ENCODE measurements around the gene RRBP1. TPM values are rescaled to one million over a fixed set of nuclear protein-coding genes. Genes with fewer than 3 reads are reported as not detected.

RRBP1 gene, protein sequence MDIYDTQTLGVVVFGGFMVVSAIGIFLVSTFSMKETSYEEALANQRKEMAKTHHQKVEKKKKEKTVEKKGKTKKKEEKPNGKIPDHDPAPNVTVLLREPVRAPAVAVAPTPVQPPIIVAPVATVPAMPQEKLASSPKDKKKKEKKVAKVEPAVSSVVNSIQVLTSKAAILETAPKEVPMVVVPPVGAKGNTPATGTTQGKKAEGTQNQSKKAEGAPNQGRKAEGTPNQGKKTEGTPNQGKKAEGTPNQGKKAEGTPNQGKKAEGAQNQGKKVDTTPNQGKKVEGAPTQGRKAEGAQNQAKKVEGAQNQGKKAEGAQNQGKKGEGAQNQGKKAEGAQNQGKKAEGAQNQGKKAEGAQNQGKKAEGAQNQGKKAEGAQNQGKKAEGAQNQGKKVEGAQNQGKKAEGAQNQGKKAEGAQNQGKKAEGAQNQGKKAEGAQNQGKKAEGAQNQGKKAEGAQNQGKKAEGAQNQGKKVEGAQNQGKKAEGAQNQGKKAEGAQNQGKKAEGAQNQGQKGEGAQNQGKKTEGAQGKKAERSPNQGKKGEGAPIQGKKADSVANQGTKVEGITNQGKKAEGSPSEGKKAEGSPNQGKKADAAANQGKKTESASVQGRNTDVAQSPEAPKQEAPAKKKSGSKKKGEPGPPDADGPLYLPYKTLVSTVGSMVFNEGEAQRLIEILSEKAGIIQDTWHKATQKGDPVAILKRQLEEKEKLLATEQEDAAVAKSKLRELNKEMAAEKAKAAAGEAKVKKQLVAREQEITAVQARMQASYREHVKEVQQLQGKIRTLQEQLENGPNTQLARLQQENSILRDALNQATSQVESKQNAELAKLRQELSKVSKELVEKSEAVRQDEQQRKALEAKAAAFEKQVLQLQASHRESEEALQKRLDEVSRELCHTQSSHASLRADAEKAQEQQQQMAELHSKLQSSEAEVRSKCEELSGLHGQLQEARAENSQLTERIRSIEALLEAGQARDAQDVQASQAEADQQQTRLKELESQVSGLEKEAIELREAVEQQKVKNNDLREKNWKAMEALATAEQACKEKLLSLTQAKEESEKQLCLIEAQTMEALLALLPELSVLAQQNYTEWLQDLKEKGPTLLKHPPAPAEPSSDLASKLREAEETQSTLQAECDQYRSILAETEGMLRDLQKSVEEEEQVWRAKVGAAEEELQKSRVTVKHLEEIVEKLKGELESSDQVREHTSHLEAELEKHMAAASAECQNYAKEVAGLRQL (N-terminal part only)
- total RNA-seq (10 to 100 TPM; 23.5 to 71.3 (median 29.0) TPM), polyA plus RNA-seq (10 to 100 TPM; 29.3 to 41.9 TPM)
- long read RNA-seq, donor 1, full-length matches to known transcripts, result 5 of 25 reads
- long read RNA-seq, donor 1, partial matches to known transcripts, result 7 of 25 reads
- long read RNA-seq, donor 1, other reads (novel, unspliced or antisense), result 13 of 25 reads
- long read RNA-seq, donor 2, full-length matches to known transcripts, result 8 of 33 reads
- long read RNA-seq, donor 2, partial matches to known transcripts, result 9 of 33 reads
- long read RNA-seq, donor 2, other reads (novel, unspliced or antisense), result 16 of 33 reads
- long read RNA-seq, donor 3, full-length matches to known transcripts, result 5 of 31 reads
- long read RNA-seq, donor 3, partial matches to known transcripts, result 22 of 31 reads
- long read RNA-seq, donor 3, other reads (novel, unspliced or antisense), result 4 of 31 reads

DNA sequence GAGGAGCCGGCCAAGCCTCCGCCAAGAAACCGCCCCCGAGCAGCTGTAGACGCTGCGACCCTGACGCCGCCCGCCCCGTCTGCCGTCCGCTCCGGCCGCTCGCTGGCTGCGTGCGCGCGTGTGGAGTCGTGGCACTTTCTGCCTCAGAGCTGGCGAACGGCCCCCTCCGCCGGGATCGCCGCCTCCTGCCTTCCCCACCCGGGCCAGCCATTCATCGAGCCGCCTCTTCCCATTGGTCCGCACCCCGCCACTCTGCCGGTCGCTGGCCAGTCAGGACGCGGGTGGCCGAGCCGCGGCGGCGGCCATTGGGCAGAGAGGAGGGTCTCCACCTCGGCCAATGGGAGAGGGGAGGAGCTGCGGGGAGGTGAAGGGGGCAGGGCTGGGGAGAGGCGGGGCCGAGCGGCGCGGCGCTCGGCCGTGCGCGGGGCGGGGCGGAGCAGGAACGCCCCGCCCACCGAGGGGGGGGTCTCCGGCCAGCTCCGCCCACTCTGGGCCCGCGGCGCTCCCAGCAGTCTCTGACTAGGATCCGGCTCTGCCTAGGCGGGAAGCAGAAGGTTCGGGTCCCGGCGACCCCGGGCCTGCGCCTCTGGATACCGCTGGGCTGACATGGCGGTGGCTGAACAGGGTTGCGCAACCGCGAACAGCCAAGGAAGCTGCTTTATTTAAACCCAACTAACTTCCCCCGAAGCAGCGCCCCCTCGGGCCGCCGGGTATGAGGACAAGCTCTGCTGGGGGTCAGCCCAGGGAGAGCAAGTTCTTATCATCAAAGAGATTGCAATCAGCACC, at the start of gene RRBP1:
Gene RRBP1 (minus strand): TSS at position 140 of the 786 bp plus-strand sequence. CDS start 21,735 bp downstream, outside the sequence.
- TF ChIP-seq, protein P1, sequence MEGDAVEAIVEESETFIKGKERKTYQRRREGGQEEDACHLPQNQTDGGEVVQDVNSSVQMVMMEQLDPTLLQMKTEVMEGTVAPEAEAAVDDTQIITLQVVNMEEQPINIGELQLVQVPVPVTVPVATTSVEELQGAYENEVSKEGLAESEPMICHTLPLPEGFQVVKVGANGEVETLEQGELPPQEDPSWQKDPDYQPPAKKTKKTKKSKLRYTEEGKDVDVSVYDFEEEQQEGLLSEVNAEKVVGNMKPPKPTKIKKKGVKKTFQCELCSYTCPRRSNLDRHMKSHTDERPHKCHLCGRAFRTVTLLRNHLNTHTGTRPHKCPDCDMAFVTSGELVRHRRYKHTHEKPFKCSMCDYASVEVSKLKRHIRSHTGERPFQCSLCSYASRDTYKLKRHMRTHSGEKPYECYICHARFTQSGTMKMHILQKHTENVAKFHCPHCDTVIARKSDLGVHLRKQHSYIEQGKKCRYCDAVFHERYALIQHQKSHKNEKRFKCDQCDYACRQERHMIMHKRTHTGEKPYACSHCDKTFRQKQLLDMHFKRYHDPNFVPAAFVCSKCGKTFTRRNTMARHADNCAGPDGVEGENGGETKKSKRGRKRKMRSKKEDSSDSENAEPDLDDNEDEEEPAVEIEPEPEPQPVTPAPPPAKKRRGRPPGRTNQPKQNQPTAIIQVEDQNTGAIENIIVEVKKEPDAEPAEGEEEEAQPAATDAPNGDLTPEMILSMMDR (IDR thresholded peaks at IDR 0.05), result peak; percentile 38 to 82 (median 65)
- 0 to 1% methylated on average over 58 to 79 of the region's 79 CpGs for WGBS, 2 donors
- Histone ChIP-seq H3K27me3 (peaks cover 0 to 5% (median 0%) of the 10 kb centered on the region in 7 donors), H3K4me1 (peaks cover 6 to 38% (median 17%) of the 10 kb centered on the region in 9 donors), H3K36me3 (peaks cover 0 to 27% (median 0%) of the 10 kb centered on the region in 9 donors), H3K4me3 (peak within 1 kb of the TSS; percentile 65 to 87 (median 82)), H3K9me3 (peaks cover 0 to 8% (median 0%) of the 10 kb centered on the region in 11 donors), H3K27ac (peak within 1 kb of the TSS; percentile 73 to 100 (median 94))
- ATAC-seq (peak; percentile 95 to 99 (median 98)), DNase-seq (peak; percentile 98 to 99)
- intact Hi-C loops (cut with DNase I), result loop anchor here in 8 of 10 donors (2.0 to 10.0 kb wide), 12 partner anchors 73 to 283 kb away; partner anchors contain the start of genes DSTN (in 1 of the 8), MGME1 (in 1 of the 8) and SNX5 (in 1 of the 8)

DNA sequence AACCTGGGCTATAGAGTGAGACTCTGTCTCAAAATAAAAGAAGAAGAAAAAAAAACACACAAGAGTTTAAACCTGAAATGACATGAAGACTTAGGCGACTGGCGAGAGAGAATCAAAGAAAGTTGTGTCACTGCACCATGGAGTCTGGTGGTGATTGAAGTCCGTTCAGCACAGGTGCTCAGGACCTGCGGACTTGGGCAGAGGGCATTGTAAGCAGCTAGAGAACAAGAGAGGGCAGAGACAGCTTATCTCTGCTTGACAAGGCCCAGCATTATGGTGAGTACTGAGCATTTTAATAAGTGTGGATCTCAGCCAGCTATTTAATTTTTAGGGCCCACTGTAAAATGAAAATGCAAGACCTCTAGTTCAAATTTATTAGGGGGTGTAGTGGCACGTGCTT, 49.2 kb upstream of the RRBP1 start:
- TF ChIP-seq, protein P1 (IDR thresholded peaks at IDR 0.05), result no peak
- no peaks in the 10 kb centered on the region for H3K4me1 ChIP-seq
- DNase-seq (no peak), ATAC-seq (no peak)
- intact Hi-C loops (cut with DNase I), result no loop called here
- no peaks in the 10 kb centered on the region for H3K36me3 ChIP-seq
- H3K9me3 ChIP-seq, result peaks cover 0 to 6% (median 0%) of the 10 kb centered on the region in 11 donors
- 96 to 97% methylated on average over 5 of the region's 5 CpGs for WGBS, 2 donors
- H3K4me3 ChIP-seq, result no peak overlapping the region
- peaks cover 0 to 11% (median 0%) of the 10 kb centered on the region in 7 donors for H3K27me3 ChIP-seq
- no peak overlapping the region for H3K27ac ChIP-seq

DNA sequence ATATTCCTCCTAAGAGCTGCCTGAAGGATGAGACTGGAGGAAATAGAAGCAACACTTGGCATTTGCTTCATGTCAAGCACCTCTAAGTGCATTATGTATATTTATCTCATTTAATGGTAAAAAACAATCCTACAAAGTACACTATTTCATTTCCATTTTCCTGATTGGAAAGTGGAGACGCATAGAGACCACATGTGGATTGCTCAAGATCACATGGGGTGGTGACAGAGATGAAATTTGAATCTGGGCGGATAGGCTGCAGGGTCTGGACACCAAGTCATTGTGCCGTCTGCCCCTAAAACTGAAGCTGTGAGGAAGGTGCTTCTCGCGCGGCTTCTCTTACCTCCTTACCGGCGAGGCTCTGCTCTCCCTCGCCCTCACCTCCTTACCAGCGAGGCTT, 48.0 kb upstream of the RRBP1 start:
- no peak for DNase-seq
- Histone ChIP-seq H3K27me3 (peaks cover 0 to 14% (median 0%) of the 10 kb centered on the region in 7 donors), H3K4me1 (no peaks in the 10 kb centered on the region), H3K36me3 (no peaks in the 10 kb centered on the region), H3K27ac (no peak overlapping the region), H3K4me3 (no peak overlapping the region), H3K9me3 (no peaks in the 10 kb centered on the region)
- TF ChIP-seq, protein P1 (IDR thresholded peaks at IDR 0.05), result no peak
- WGBS, 2 donors, result 87 to 93% methylated on average over 10 of the region's 10 CpGs
- intact Hi-C loops (cut with DNase I), result no loop called here
- ATAC-seq, result no peak
